Activated T-helper 2 cell treated with anti-CD3 and anti-CD28 coated beads, Interferon-gamma antibody, Interleukin-2, Interleukin-4, amounts not matched to agents 10 μg/mL and 5 μg/mL and 100 μg/mL, durations not matched to agents 14 hours and 24 hours and 36 hours (primary cell): ENCODE results near the gene IRX2. TPM values are rescaled to one million over a fixed set of nuclear protein-coding genes. Genes with fewer than 3 reads are reported as not detected.

ENCODE experiments used
- DNase-seq: peaks from one replicate; pipeline ENCODE4 v3.0.0; 2021; ENCODE audit warnings: low spot score
- H3K27ac Mint-ChIP-seq: one replicate; pipeline ENCODE4 v1.8.0; 2021; ENCODE audit warnings: mixed read lengths
- H3K27me3 Mint-ChIP-seq: one replicate; pipeline ENCODE4 v1.8.0; 2021; ENCODE audit warnings: low read depth, mixed read lengths
- H3K36me3 Mint-ChIP-seq: one replicate; pipeline ENCODE4 v1.8.0; 2021; ENCODE audit warnings: low read depth, mixed read lengths
- H3K4me1 Mint-ChIP-seq: one replicate; pipeline ENCODE4 v1.8.0; 2021; ENCODE audit warnings: low read depth, mixed read lengths
- H3K4me3 Mint-ChIP-seq: one replicate; pipeline ENCODE4 v1.8.0; 2021; ENCODE audit warnings: low read depth, mild to moderate bottlenecking, moderate library complexity, mixed read lengths
- H3K9me3 Mint-ChIP-seq: one replicate; pipeline ENCODE4 v1.8.0; 2021; ENCODE audit warnings: mixed read lengths
- intact Hi-C: fragments of 100-400 bp; cut with micrococcal nuclease; formaldehyde crosslinking; loops from one replicate; pipeline ENCODE4 v1.15.1; 2023
- total RNA-seq: library from RNA; stranded (reverse); gene quantifications from 2 replicates; pipeline ENCODE4 v1.2.3, GENCODE V29; 2022

The IRX2 gene
- total RNA-seq, 1 donor from 2014 or later, result not detected

GRCh38 chr5:2701592-2701991 lies 49.9 kb downstream of the IRX2 start:
- Mint-ChIP-seq H3K9me3 (peaks cover 6% of the 10 kb centered on the region), H3K4me3 (no peak overlapping the region), H3K27me3 (no peaks in the 10 kb centered on the region), H3K36me3 (no peaks in the 10 kb centered on the region), H3K4me1 (no peaks in the 10 kb centered on the region), H3K27ac (no peak overlapping the region)
- DNase-seq, result no peak
- intact Hi-C loops, result no loop called here

GRCh38 chr5:2700876-2701275 lies 50.6 kb downstream of the IRX2 start:
- Mint-ChIP-seq H3K4me3 (no peak overlapping the region), H3K36me3 (no peaks in the 10 kb centered on the region), H3K4me1 (no peaks in the 10 kb centered on the region), H3K27me3 (no peaks in the 10 kb centered on the region), H3K9me3 (peaks cover 6% of the 10 kb centered on the region), H3K27ac (no peak overlapping the region)
- DNase-seq, result no peak
- intact Hi-C loops, result no loop called here

- no peaks in the 10 kb centered on the region for H3K36me3 Mint-ChIP-seq
- no peak overlapping the region for H3K4me3 Mint-ChIP-seq
- intact Hi-C loops, result no loop called here
- no peaks in the 10 kb centered on the region for H3K27me3 Mint-ChIP-seq
- H3K27ac Mint-ChIP-seq, result no peak overlapping the region
- H3K4me1 Mint-ChIP-seq, result no peaks in the 10 kb centered on the region
- no peak for DNase-seq
- H3K9me3 Mint-ChIP-seq, result peaks cover 11% of the 10 kb centered on the region
These were observed 51.8 kb downstream of the IRX2 start for GRCh38 chr5:2699686-2700085.

- Mint-ChIP-seq H3K4me1 (no peaks in the 10 kb centered on the region), H3K36me3 (no peaks in the 10 kb centered on the region), H3K27ac (no peak overlapping the region), H3K9me3 (peaks cover 11% of the 10 kb centered on the region), H3K4me3 (no peak overlapping the region), H3K27me3 (no peaks in the 10 kb centered on the region)
- no peak for DNase-seq
- intact Hi-C loops, result no loop called here
These were observed 52.2 kb downstream of the IRX2 start for GRCh38 chr5:2699231-2699630.

- H3K4me1 Mint-ChIP-seq, result no peaks in the 10 kb centered on the region
- no peaks in the 10 kb centered on the region for H3K36me3 Mint-ChIP-seq
- no peak overlapping the region for H3K27ac Mint-ChIP-seq
- intact Hi-C loops, result no loop called here
- no peak for DNase-seq
- H3K9me3 Mint-ChIP-seq, result peaks cover 11% of the 10 kb centered on the region
- no peaks in the 10 kb centered on the region for H3K27me3 Mint-ChIP-seq
- no peak overlapping the region for H3K4me3 Mint-ChIP-seq
These were observed 52.9 kb downstream of the IRX2 start for GRCh38 chr5:2698581-2698980.

GRCh38 chr5:2697446-2698200 lies 53.9 kb downstream of the IRX2 start:
- no peaks in the 10 kb centered on the region for H3K36me3 Mint-ChIP-seq
- H3K9me3 Mint-ChIP-seq, result peaks cover 11% of the 10 kb centered on the region
- no peaks in the 10 kb centered on the region for H3K27me3 Mint-ChIP-seq
- intact Hi-C loops, result no loop called here
- H3K4me3 Mint-ChIP-seq, result no peak overlapping the region
- H3K4me1 Mint-ChIP-seq, result no peaks in the 10 kb centered on the region
- DNase-seq, result no peak
- H3K27ac Mint-ChIP-seq, result no peak overlapping the region

- intact Hi-C loops, result no loop called here
- Mint-ChIP-seq H3K9me3 (peaks cover 11% of the 10 kb centered on the region), H3K27me3 (no peaks in the 10 kb centered on the region), H3K4me3 (no peak overlapping the region), H3K4me1 (no peaks in the 10 kb centered on the region), H3K27ac (no peak overlapping the region), H3K36me3 (no peaks in the 10 kb centered on the region)
- no peak for DNase-seq
These were observed 54.4 kb downstream of the IRX2 start for GRCh38 chr5:2697041-2697440.
